ENCODE measurements around the gene ANKRD13B.

The ANKRD13B gene

GRCh38 chr17:29612094-29612403, 19.1 kb downstream of the ANKRD13B start:
- Histone ChIP-seq H3K4me1 (ENCODE audit: control insufficient read depth, insufficient read depth, low read length) (peaks cover 15% of the 10 kb centered on the region), H3K4me3 (ENCODE audit: low read length) (no peak overlapping the region), H3K4me2 (ENCODE audit: low read length) (no peak overlapping the region), H3K9me3 (replicated peaks; ENCODE audit: low read length) (no peaks in the 10 kb centered on the region), H3K27me3 (ENCODE audit: control insufficient read depth, insufficient read depth, low read length) (no peaks in the 10 kb centered on the region), H3K9ac (ENCODE audit: low read depth, low read length) (no peak overlapping the region), H3K36me3 (ENCODE audit: insufficient read depth, low read length) (no peaks in the 10 kb centered on the region)

- Histone ChIP-seq H3K4me3 (ENCODE audit: low read length) (peak overlapping the region; percentile 30), H3K4me1 (ENCODE audit: control insufficient read depth, insufficient read depth, low read length) (peaks cover 15% of the 10 kb centered on the region), H3K9ac (ENCODE audit: low read depth, low read length) (no peak overlapping the region), H3K36me3 (ENCODE audit: insufficient read depth, low read length) (no peaks in the 10 kb centered on the region), H3K27me3 (ENCODE audit: control insufficient read depth, insufficient read depth, low read length) (no peaks in the 10 kb centered on the region), H3K4me2 (ENCODE audit: low read length) (peak overlapping the region; percentile 75), H3K9me3 (replicated peaks; ENCODE audit: low read length) (no peaks in the 10 kb centered on the region)
Observed at GRCh38 chr17:29612404-29613280, 19.7 kb downstream of the ANKRD13B start.

GRCh38 chr17:29613352-29613837, 20.5 kb downstream of the ANKRD13B start:
- Histone ChIP-seq H3K4me1 (ENCODE audit: control insufficient read depth, insufficient read depth, low read length) (peaks cover 15% of the 10 kb centered on the region), H3K4me3 (ENCODE audit: low read length) (peak overlapping the region; percentile 57), H3K9me3 (replicated peaks; ENCODE audit: low read length) (no peaks in the 10 kb centered on the region), H3K36me3 (ENCODE audit: insufficient read depth, low read length) (no peaks in the 10 kb centered on the region), H3K4me2 (ENCODE audit: low read length) (peak overlapping the region; percentile 75), H3K9ac (ENCODE audit: low read depth, low read length) (no peak overlapping the region), H3K27me3 (ENCODE audit: control insufficient read depth, insufficient read depth, low read length) (no peaks in the 10 kb centered on the region)

GRCh38 chr17:29613856-29614255, 20.9 kb downstream of the ANKRD13B start:
- H3K4me1 ChIP-seq (ENCODE audit: control insufficient read depth, insufficient read depth, low read length), result peaks cover 15% of the 10 kb centered on the region

GRCh38 chr17:29614349-29615047, 21.6 kb downstream of the ANKRD13B start:
- peaks cover 21% of the 10 kb centered on the region for H3K4me1 ChIP-seq (ENCODE audit: control insufficient read depth, insufficient read depth, low read length)
- H3K9ac ChIP-seq (ENCODE audit: low read depth, low read length), result no peak overlapping the region
- H3K36me3 ChIP-seq (ENCODE audit: insufficient read depth, low read length), result no peaks in the 10 kb centered on the region
- H3K4me3 ChIP-seq (ENCODE audit: low read length), result no peak overlapping the region
- no peaks in the 10 kb centered on the region for H3K9me3 ChIP-seq (replicated peaks; ENCODE audit: low read length)
- H3K27me3 ChIP-seq (ENCODE audit: control insufficient read depth, insufficient read depth, low read length), result no peaks in the 10 kb centered on the region
- H3K4me2 ChIP-seq (ENCODE audit: low read length), result no peak overlapping the region

More at GRCh38 chr17:29613856-29614255, 20.9 kb downstream of the ANKRD13B start:
- Histone ChIP-seq H3K9ac (ENCODE audit: low read depth, low read length) (no peak overlapping the region), H3K27me3 (ENCODE audit: control insufficient read depth, insufficient read depth, low read length) (no peaks in the 10 kb centered on the region), H3K9me3 (replicated peaks; ENCODE audit: low read length) (no peaks in the 10 kb centered on the region), H3K4me3 (ENCODE audit: low read length) (peak overlapping the region; percentile 57), H3K4me2 (ENCODE audit: low read length) (peak overlapping the region; percentile 75), H3K36me3 (ENCODE audit: insufficient read depth, low read length) (no peaks in the 10 kb centered on the region)

- Histone ChIP-seq H3K4me3 (ENCODE audit: low read length) (no peak overlapping the region), H3K4me2 (ENCODE audit: low read length) (no peak overlapping the region), H3K9me3 (replicated peaks; ENCODE audit: low read length) (no peaks in the 10 kb centered on the region), H3K36me3 (ENCODE audit: insufficient read depth, low read length) (no peaks in the 10 kb centered on the region), H3K9ac (ENCODE audit: low read depth, low read length) (no peak overlapping the region), H3K4me1 (ENCODE audit: control insufficient read depth, insufficient read depth, low read length) (peaks cover 24% of the 10 kb centered on the region), H3K27me3 (ENCODE audit: control insufficient read depth, insufficient read depth, low read length) (no peaks in the 10 kb centered on the region)
Observed at GRCh38 chr17:29615048-29615385, 22.1 kb downstream of the ANKRD13B start.

- Histone ChIP-seq H3K4me2 (ENCODE audit: low read length) (peak overlapping the region; percentile 75), H3K9ac (ENCODE audit: low read depth, low read length) (no peak overlapping the region), H3K4me3 (ENCODE audit: low read length) (no peak overlapping the region), H3K36me3 (ENCODE audit: insufficient read depth, low read length) (no peaks in the 10 kb centered on the region), H3K27me3 (ENCODE audit: control insufficient read depth, insufficient read depth, low read length) (no peaks in the 10 kb centered on the region), H3K9me3 (replicated peaks; ENCODE audit: low read length) (no peaks in the 10 kb centered on the region), H3K4me1 (ENCODE audit: control insufficient read depth, insufficient read depth, low read length) (peaks cover 30% of the 10 kb centered on the region)
Observed at GRCh38 chr17:29615492-29616299, 22.8 kb downstream of the ANKRD13B start.

- H3K4me2 ChIP-seq (ENCODE audit: low read length), result peak overlapping the region; percentile 75
- H3K4me1 ChIP-seq (ENCODE audit: control insufficient read depth, insufficient read depth, low read length), result peaks cover 33% of the 10 kb centered on the region
- H3K36me3 ChIP-seq (ENCODE audit: insufficient read depth, low read length), result no peaks in the 10 kb centered on the region
- H3K27me3 ChIP-seq (ENCODE audit: control insufficient read depth, insufficient read depth, low read length), result no peaks in the 10 kb centered on the region
- no peak overlapping the region for H3K9ac ChIP-seq (ENCODE audit: low read depth, low read length)
- H3K4me3 ChIP-seq (ENCODE audit: low read length), result no peak overlapping the region
- no peaks in the 10 kb centered on the region for H3K9me3 ChIP-seq (replicated peaks; ENCODE audit: low read length)
Observed at GRCh38 chr17:29616300-29617048, 23.5 kb downstream of the ANKRD13B start.

- no peak overlapping the region for H3K9ac ChIP-seq (ENCODE audit: low read depth, low read length)
- H3K27me3 ChIP-seq (ENCODE audit: control insufficient read depth, insufficient read depth, low read length), result no peaks in the 10 kb centered on the region
- no peak overlapping the region for H3K4me2 ChIP-seq (ENCODE audit: low read length)
- H3K4me1 ChIP-seq (ENCODE audit: control insufficient read depth, insufficient read depth, low read length), result peaks cover 39% of the 10 kb centered on the region
- H3K4me3 ChIP-seq (ENCODE audit: low read length), result no peak overlapping the region
- no peaks in the 10 kb centered on the region for H3K9me3 ChIP-seq (replicated peaks; ENCODE audit: low read length)
- no peaks in the 10 kb centered on the region for H3K36me3 ChIP-seq (ENCODE audit: insufficient read depth, low read length)
Observed at GRCh38 chr17:29617125-29617480, 24.2 kb downstream of the ANKRD13B start.

- no peaks in the 10 kb centered on the region for H3K27me3 ChIP-seq (ENCODE audit: control insufficient read depth, insufficient read depth, low read length)
- no peak overlapping the region for H3K9ac ChIP-seq (ENCODE audit: low read depth, low read length)
- H3K4me3 ChIP-seq (ENCODE audit: low read length), result no peak overlapping the region
- H3K4me1 ChIP-seq (ENCODE audit: control insufficient read depth, insufficient read depth, low read length), result peaks cover 40% of the 10 kb centered on the region
- no peak overlapping the region for H3K4me2 ChIP-seq (ENCODE audit: low read length)
- H3K36me3 ChIP-seq (ENCODE audit: insufficient read depth, low read length), result no peaks in the 10 kb centered on the region
- H3K9me3 ChIP-seq (replicated peaks; ENCODE audit: low read length), result no peaks in the 10 kb centered on the region
Observed at GRCh38 chr17:29617481-29618271, 24.7 kb downstream of the ANKRD13B start.

Measured in skeletal muscle satellite cell (primary cell).